T follicular helper cell (primary cell): ENCODE measurements around the gene TBPL1.
A peak's percentile ranks its signal among the peaks of the same experiment; 100 is the strongest.
"Not testable (repeated sequence)": the region's sequence is repeated elsewhere in the genome, so short reads cannot be mapped to it uniquely, and the experiment has no call there.

Experiments used
- DNase-seq: peaks from one replicate; pipeline ENCODE4 v3.0.0-alpha.2; 2020; ENCODE audit warnings: low read depth
- total RNA-seq, 2 experiments: gene quantifications; one replicate each; lab custom pipeline; 2026; lab: John Stamatoyannopoulos, UW

Gene TBPL1
- total RNA-seq = 24.2 to 30.0 reads per million in 2 experiments

- DNase-seq = peak; percentile 80
Observed at GRCh38 chr6:133952815-133953633, at the start of gene TBPL1. Gene TBPL1 (plus strand): TSS chr6:133953224. CDS start chr6:133980126, 26,902 bp downstream.

GRCh38 chr6:133903855-133904254, 49.2 kb upstream of the TBPL1 start:
- DNase-seq = no peak

- no peak for DNase-seq
Observed at GRCh38 chr6:133906050-133906449, 47.0 kb upstream of the TBPL1 start.

- peak; percentile 51 for DNase-seq
Observed at GRCh38 chr6:133916650-133917151, 36.3 kb upstream of the TBPL1 start.

- DNase-seq = no peak
Observed at GRCh38 chr6:133917781-133918180, 35.2 kb upstream of the TBPL1 start.

- DNase-seq = no peak
Observed at GRCh38 chr6:133918208-133918930, 34.7 kb upstream of the TBPL1 start.

GRCh38 chr6:133919362-133919761, 33.7 kb upstream of the TBPL1 start:
- DNase-seq = no peak

- peak; percentile 58 for DNase-seq
Observed at GRCh38 chr6:133921249-133921859, 31.7 kb upstream of the TBPL1 start.

- DNase-seq = peak; percentile 39
Observed at GRCh38 chr6:133923938-133924593, 29.0 kb upstream of the TBPL1 start.

- DNase-seq = not testable (repeated sequence)
Observed at GRCh38 chr6:133931221-133931620, 21.8 kb upstream of the TBPL1 start.

- DNase-seq = not testable (repeated sequence)
Observed at GRCh38 chr6:133936352-133936751, 16.7 kb upstream of the TBPL1 start.

- DNase-seq = no peak
Observed at GRCh38 chr6:133937909-133938308, 15.1 kb upstream of the TBPL1 start.

GRCh38 chr6:133938533-133938932, 14.5 kb upstream of the TBPL1 start:
- DNase-seq = no peak

- no peak for DNase-seq
Observed at GRCh38 chr6:133939778-133940667, 13.0 kb upstream of the TBPL1 start.

GRCh38 chr6:133945158-133945557, 7.9 kb upstream of the TBPL1 start:
- DNase-seq = no peak

GRCh38 chr6:133947302-133947900, 5.6 kb upstream of the TBPL1 start:
- no peak for DNase-seq

- no peak for DNase-seq
Observed at GRCh38 chr6:133948472-133948871, 4.6 kb upstream of the TBPL1 start.

GRCh38 chr6:133951227-133951626, 1.8 kb upstream of the TBPL1 start:
- no peak for DNase-seq

GRCh38 chr6:133951881-133952814, 876 bp upstream of the TBPL1 start:
- peak; percentile 24 for DNase-seq
